Astrocyte of the cerebellum (primary cell): Measurements from ENCODE around the gene AVP.
"Not testable (repeated sequence)": the region's sequence is repeated elsewhere in the genome, so short reads cannot be mapped to it uniquely, and the experiment has no call there.

ENCODE experiments used
- DNase-seq: peaks from one replicate; pipeline ENCODE4 v3.0.0-alpha.2; 2011; ENCODE audit warnings: low read depth
- H3K4me3 ChIP-seq: 2 replicates; pipeline ENCODE4 v1.5.1; 2011; ENCODE audit warnings: mild to moderate bottlenecking, low read depth, low read length, moderate library complexity
- in situ Hi-C: cut with HindIII; loops from 2 replicates; pipeline ENCODE4 v1.10.0; 2017; ENCODE audit warnings: low sequenced_read_pairs
- TF ChIP-seq, protein P1 (sequence below): IDR thresholded peaks from 2 replicates; pipeline ENCODE4 v1.5.1; 2012; ENCODE audit warnings: low read length, low read depth, moderate library complexity, mild to moderate bottlenecking; ENCODE audit errors: missing control alignments

AVP gene

DNA sequence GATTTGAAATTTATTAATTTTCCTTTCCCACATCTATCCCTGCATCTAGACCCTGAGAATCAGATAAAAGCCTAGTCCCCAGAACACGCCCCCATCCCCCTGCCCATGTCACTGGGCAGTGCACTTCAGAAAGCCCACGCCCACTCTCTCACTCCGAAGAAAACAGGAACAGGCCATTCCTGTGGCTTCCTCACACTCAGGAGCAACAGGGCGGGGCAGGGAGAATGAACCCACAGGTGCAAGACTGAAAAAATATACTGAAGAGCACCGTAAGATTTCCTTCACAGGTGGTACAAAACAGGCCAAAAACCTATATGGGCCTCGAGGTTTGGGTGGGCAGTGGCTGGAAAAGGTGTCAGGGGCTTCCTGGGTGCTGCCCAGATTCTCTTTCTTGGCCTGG, 9.7 kb downstream of the AVP start:
- DNase-seq, result no peak
- in situ Hi-C loops, result no loop called here
- TF ChIP-seq, protein P1, sequence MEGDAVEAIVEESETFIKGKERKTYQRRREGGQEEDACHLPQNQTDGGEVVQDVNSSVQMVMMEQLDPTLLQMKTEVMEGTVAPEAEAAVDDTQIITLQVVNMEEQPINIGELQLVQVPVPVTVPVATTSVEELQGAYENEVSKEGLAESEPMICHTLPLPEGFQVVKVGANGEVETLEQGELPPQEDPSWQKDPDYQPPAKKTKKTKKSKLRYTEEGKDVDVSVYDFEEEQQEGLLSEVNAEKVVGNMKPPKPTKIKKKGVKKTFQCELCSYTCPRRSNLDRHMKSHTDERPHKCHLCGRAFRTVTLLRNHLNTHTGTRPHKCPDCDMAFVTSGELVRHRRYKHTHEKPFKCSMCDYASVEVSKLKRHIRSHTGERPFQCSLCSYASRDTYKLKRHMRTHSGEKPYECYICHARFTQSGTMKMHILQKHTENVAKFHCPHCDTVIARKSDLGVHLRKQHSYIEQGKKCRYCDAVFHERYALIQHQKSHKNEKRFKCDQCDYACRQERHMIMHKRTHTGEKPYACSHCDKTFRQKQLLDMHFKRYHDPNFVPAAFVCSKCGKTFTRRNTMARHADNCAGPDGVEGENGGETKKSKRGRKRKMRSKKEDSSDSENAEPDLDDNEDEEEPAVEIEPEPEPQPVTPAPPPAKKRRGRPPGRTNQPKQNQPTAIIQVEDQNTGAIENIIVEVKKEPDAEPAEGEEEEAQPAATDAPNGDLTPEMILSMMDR, result no peak
- no peak overlapping the region for H3K4me3 ChIP-seq

DNA sequence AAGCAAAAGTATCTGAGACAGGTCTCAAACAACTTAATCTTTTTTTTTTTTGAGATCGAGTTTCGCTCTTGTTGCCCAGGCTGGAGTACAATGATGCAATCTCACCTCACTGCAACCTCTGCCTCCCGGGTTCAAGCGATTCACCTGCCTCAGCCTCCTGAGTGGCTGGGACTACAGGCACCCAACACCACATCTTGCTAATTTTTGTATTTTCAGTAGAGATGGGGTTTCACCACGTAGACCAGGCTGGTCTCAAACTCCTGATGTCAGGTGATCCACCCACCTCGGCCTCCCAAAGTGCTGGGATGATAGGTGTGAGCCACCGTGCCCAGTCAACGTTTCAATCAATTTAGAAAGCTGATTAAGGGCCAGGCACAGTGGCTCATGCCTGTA, 11.3 kb downstream of the AVP start:
- H3K4me3 ChIP-seq, in situ Hi-C loops, DNase-seq: not testable (repeated sequence)

DNA sequence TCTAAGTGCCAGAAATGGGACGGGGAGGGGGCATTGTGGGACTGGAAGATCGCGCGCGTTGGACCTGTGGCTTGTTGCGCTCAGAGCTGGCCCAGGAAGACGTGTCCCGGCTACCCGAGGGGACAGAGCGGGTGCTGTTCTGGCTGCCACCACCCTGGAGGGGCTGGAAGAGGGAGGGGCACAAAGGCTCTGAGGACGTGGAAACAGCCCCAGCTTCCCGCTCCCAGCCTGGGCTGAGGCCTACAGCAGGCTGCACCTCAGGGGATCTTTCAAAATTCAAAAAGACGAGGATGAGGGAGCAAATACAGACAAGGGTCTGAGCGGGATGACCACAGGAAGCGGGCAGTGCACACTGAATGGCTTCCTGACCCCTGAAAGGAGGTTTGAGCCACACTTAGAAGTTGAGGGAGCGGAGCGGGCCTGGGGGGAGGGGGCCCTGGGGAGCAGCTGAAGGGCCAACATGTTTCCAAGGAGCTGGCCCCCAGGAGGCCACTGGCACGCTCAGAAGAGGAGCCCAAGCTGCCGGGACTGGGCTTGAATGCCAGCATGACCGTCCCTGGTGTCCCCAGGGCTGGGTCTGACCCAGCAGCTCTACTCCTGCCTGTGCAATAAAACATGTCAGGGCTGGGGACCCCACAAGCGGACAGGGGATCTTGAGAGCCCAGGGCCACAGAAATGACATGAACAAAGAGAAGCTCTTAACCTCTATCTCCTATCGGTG, 11.8 kb downstream of the AVP start:
- DNase-seq, result no peak
- TF ChIP-seq, protein P1, result no peak
- in situ Hi-C loops, result no loop called here
- peak overlapping the region; percentile 26 for H3K4me3 ChIP-seq

GRCh38 chr20:3071610-3072529, 12.7 kb downstream of the AVP start, which contains the start of gene OXT:
TSS of gene OXT (plus strand) at chr20:3071620. CDS start at chr20:3071656, 36 bp downstream.
- in situ Hi-C loops, result no loop called here
- no peak for DNase-seq
- H3K4me3 ChIP-seq, result peak within 1 kb of the TSS; percentile 26
- TF ChIP-seq, protein P1, result no peak

DNA sequence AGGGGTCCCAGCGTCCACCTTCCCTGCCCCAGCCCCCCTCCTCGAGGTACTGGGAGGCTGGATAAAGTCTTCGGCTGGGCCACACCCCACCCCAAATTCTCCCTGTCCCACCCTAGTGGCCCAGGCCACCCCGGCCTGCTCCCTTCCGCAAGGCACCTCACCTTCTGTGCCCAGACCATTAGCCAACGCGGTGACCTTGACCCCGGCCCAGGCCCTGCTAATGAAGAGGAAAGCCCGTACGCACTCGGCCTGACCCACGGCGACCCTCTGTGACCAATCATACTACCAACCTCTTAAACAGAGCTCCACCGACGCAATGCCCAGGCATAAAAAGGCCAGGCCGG, 13.3 kb downstream of the AVP start:
- no peak overlapping the region for H3K4me3 ChIP-seq
- TF ChIP-seq, protein P1, result no peak
- no peak for DNase-seq
- in situ Hi-C loops, result no loop called here

- no peak for DNase-seq
- TF ChIP-seq, protein P1, result no peak
- in situ Hi-C loops, result no loop called here
- H3K4me3 ChIP-seq, result no peak overlapping the region
Observed at GRCh38 chr20:3070725-3071124, 13.8 kb downstream of the AVP start.
